Renal pelvis (tissue), 12 donors: ENCODE data around the gene PDCD11. TPM values are rescaled to one million over a fixed set of nuclear protein-coding genes. Genes with fewer than 3 reads are reported as not detected.
"Not testable (repeated sequence)": the region's sequence is repeated elsewhere in the genome, so short reads cannot be mapped to it uniquely, and the experiment has no call there.

Source experiments
- DNase-seq: peaks from one replicate; pipeline ENCODE4 v3.0.0-alpha.2; 2013
- long read RNA-seq, 16 experiments: transcript quantifications; one replicate each; lab custom pipeline, GENCODE V29; 2026
- polyA plus RNA-seq, 3 donors: library from polyadenylated mRNA; unstranded; fragments of 120-200 nt; gene quantifications; one replicate each; pipeline ENCODE4 v1.2.1, GENCODE V29; 2013; ENCODE audit not compliant: insufficient read length in 3 of 3

The PDCD11 gene
- 10 to 100 TPM; 35.9 to 44.9 (median 42.7) TPM for polyA plus RNA-seq
- long read RNA-seq, donor 1, partial matches to known transcripts = 0 of 1 reads
- long read RNA-seq, donor 1, other reads (novel, unspliced or antisense) = 0 of 1 reads
- long read RNA-seq, donor 2, partial matches to known transcripts = 0 of 1 reads
- long read RNA-seq, donor 2, other reads (novel, unspliced or antisense) = 0 of 1 reads
- long read RNA-seq, donor 3 = 0 reads
- long read RNA-seq, donor 4, partial matches to known transcripts = 0 of 1 reads
- long read RNA-seq, donor 4, other reads (novel, unspliced or antisense) = 0 of 1 reads
- long read RNA-seq, donor 5 = 0 reads
- long read RNA-seq, donor 6, full-length matches to known transcripts = 4 of 15 reads
- long read RNA-seq, donor 6, partial matches to known transcripts = 11 of 15 reads
- long read RNA-seq, donor 6, other reads (novel, unspliced or antisense) = 0 of 15 reads
- long read RNA-seq, donor 7, partial matches to known transcripts = 7 of 7 reads
- long read RNA-seq, donor 7, other reads (novel, unspliced or antisense) = 0 of 7 reads
- long read RNA-seq, donor 8, full-length matches to known transcripts = 2 of 2 reads
- long read RNA-seq, donor 8, partial matches to known transcripts = 0 of 2 reads
- long read RNA-seq, donor 8, other reads (novel, unspliced or antisense) = 0 of 2 reads
- long read RNA-seq, donor 9, partial matches to known transcripts = 7 of 7 reads
- long read RNA-seq, donor 9, other reads (novel, unspliced or antisense) = 0 of 7 reads
- long read RNA-seq, donor 10, partial matches to known transcripts = 13 of 14 reads
- long read RNA-seq, donor 10, other reads (novel, unspliced or antisense) = 0 of 14 reads
- long read RNA-seq, donor 11 = 0 reads
- long read RNA-seq, donor 12, partial matches to known transcripts = 14 of 16 reads
- long read RNA-seq, donor 12, other reads (novel, unspliced or antisense) = 0 of 16 reads
- long read RNA-seq, donor 13, partial matches to known transcripts = 6 of 7 reads
- long read RNA-seq, donor 13, other reads (novel, unspliced or antisense) = 0 of 7 reads
- long read RNA-seq, donor 14 = 0 reads
- long read RNA-seq, donor 15, full-length matches to known transcripts = 4 of 20 reads
- long read RNA-seq, donor 15, partial matches to known transcripts = 10 of 20 reads
- long read RNA-seq, donor 15, other reads (novel, unspliced or antisense) = 6 of 20 reads
- long read RNA-seq, donor 16, full-length matches to known transcripts = 1 of 1 reads
- long read RNA-seq, donor 16, partial matches to known transcripts = 0 of 1 reads
- long read RNA-seq, donor 16, other reads (novel, unspliced or antisense) = 0 of 1 reads

DNA sequence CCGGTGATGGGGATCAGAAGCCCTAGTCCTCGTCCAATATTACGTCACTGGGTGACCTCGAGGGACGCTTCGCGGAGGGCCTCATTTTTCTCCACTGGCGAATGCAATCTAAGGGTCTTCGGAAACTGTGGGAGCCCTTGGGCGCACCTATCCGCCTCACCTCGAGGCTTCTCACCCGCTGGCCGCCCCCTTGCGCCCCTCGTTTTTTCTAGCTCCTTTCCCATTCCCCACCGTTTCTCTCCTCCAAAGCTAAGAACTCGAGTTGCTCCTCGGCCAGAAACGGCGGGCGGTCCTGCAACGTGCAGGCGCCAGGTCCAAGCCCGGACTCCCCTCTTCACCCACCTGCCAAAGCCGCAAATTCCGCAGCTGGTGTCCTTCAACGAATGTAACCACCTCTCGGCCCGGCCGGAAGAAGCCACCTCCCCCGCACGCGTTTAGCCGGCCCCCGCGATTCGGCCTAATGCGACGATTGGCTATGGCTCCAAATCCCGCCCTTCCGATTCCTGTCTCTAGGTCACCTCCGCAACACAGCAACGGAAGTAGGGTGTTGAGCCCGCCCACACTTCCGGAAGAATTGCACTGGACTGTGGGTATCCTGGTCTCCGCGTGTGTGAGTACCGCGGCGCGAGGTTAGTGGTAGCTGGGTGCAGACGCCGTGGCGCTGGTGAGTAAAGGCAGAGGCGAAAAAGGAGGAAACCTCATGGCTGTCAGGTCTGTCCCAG, at the start of gene PDCD11, which contains the start of gene ATP5MK:
PDCD11 (plus strand) TSS at position 560 of the 722 bp plus-strand sequence. CDS start 1,801 bp downstream, outside the sequence.
ATP5MK (minus strand) TSS at position 409 of the 722 bp plus-strand sequence. CDS start 4,018 bp downstream, outside the sequence.
- DNase-seq = peak; percentile 99

- DNase-seq = no peak
Measured at GRCh38 chr10:103350175-103350516, 46.3 kb upstream of the PDCD11 start.

- DNase-seq = peak; percentile 87
Measured at GRCh38 chr10:103350517-103351260, 45.7 kb upstream of the PDCD11 start, which contains the start of gene PCGF6. Gene PCGF6 (minus strand): TSS chr10:103351140. CDS start chr10:103351066, 74 bp downstream.

GRCh38 chr10:103353281-103353680, 43.1 kb upstream of the PDCD11 start:
- DNase-seq = no peak

DNA sequence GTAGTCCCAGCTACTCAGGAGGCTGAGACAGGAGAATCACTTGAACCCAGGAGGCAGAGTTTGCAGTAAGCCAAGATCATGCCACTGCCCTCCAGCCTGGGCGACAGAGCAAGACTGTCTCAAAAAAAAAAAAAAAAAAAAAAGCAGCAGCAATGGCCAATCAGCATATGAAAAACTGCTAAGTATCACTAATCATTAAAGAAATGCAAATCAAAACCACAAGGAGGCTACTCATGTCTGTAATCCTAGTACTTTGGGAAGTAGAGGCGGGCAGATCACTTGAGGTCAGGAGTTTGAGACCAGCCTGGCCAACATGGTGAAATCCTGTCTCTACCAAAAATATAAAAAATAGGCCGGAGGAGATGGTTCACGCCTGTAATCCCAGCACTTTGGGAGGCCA, 41.9 kb upstream of the PDCD11 start:
- DNase-seq = not testable (repeated sequence)

GRCh38 chr10:103355906-103356599, 40.4 kb upstream of the PDCD11 start:
- DNase-seq = no peak

GRCh38 chr10:103359493-103359892, 36.9 kb upstream of the PDCD11 start:
- DNase-seq = not testable (repeated sequence)

GRCh38 chr10:103360791-103361190, 35.6 kb upstream of the PDCD11 start:
- not testable (repeated sequence) for DNase-seq

GRCh38 chr10:103367379-103367781, 29.0 kb upstream of the PDCD11 start:
- DNase-seq = no peak

GRCh38 chr10:103367782-103368518, 28.5 kb upstream of the PDCD11 start, which contains the start of gene TAF5:
Gene TAF5 (plus strand): TSS chr10:103367976. CDS start chr10:103367990, 14 bp downstream.
- peak; percentile 96 for DNase-seq

- no peak for DNase-seq
Measured at GRCh38 chr10:103373544-103373943, 22.9 kb upstream of the PDCD11 start.

- no peak for DNase-seq
Measured at GRCh38 chr10:103374263-103374662, 22.2 kb upstream of the PDCD11 start.

DNA sequence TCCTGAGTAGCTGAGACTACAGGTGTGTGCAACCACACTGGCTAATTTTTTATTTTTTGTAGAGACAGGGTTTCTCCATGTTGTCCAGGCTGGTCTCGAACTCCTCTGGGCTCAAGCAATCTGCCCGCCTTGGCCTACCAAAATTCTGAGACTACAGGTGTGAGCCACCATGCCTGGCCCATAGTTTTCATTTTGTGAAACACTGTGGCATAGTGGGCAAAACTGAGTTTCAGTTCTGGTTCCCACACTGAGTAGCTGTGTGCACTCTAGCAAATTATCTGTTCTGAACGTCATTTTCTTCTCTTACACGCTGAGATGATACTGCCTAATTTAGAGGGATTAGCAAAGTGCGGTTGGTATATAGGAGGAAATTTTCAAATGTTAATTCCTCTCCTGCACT, 13.7 kb upstream of the PDCD11 start:
- no peak for DNase-seq

DNA sequence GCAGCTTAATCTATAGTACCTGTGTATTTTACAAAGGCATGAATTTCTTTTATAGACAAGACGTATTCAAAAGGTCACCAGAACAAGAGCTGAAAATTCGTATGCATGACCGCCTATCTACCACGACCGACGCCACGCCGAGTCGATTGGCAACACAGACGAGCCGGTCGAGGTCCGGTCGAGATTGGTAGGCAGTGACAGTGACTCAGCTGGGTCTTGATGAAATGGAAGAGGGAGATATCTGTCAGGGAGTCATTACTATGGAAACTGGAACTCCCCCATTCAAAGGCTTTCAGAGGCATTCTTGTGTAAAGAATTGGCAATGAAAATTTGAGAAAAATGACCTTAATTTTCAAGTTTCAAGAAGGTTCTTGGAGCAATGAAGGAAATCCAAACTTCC, 2.2 kb upstream of the PDCD11 start:
- DNase-seq = no peak

- DNase-seq = peak; percentile 19
Measured at GRCh38 chr10:103395754-103396066, 716 bp upstream of the PDCD11 start.

GRCh38 chr10:103396789-103397087, 312 bp downstream of the PDCD11 start:
- DNase-seq = no peak

DNA sequence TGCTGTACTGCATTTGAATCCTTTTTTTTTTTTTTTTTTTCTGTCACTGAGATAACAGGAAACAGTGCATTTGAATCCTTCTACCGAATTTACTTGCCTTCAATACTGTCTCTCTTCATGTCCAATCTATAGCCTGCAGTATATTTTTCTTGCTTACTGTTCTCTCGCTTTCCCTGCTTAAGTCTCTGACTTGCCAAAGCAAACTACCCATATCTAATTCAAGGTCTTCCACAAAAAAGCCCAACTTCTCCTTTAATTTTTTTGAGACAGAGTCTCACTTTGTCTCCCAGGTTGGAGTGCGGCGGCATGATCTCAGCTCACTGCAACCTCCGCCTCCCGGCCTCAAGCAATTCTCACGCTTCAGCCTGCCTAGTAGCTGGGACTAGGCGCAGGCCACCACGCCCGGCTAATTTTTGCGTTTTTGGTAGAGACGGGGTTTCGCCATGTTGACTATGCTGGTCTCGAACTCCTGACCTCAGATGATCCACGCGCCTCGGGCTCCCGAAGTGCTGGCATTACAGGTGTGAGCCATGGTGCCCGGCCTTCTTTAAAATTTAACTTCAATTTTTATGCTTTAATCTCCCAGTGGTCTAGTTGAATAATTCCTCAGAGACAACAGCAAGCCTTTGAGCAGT, 882 bp downstream of the PDCD11 start:
- DNase-seq = no peak

- no peak for DNase-seq
Measured at GRCh38 chr10:103413564-103413963, 17.1 kb downstream of the PDCD11 start.
